Pancreas (tissue), 10 donors: ENCODE data around the gene PHYHIPL. TPM values are rescaled to one million over a fixed set of nuclear protein-coding genes. Genes with fewer than 3 reads are reported as not detected.

Source experiments
- ATAC-seq, 4 donors: fragments of 200-7000 bp; cut with Tn5 transposase; one replicate each; pipeline versions ENCODE4 v1.8.0 to v1.9.1; 2020; ENCODE audit warnings: mild to moderate bottlenecking in 4 of 4, moderate library complexity in 4 of 4
- DNase-seq, 6 donors: peaks; one replicate each; pipeline ENCODE4 v3.0.0-alpha.2; 2020
- FAIRE-seq: peaks from 2 replicates; lab custom pipeline; 2012; peaks lifted over from hg19 to GRCh38; lab: Jason Lieb, UNC
- H3K27ac ChIP-seq, 4 donors: fragments of 200-600 bp; sonication (generic); 1 replicate in 3 of 4; 2 replicates in 1 of 4; pipeline versions ENCODE4 v1.5.0 to v1.8.0; 2020
- H3K27me3 ChIP-seq, 4 donors: fragments of 200-600 bp; one replicate each; pipeline ENCODE4 v1.8.0; 2021
- H3K36me3 ChIP-seq, 3 donors: fragments of 200-600 bp; sonication (generic) in 1 of 3; one replicate each; pipeline versions ENCODE4 v1.5.0 to v1.8.0; 2020 to 2021
- H3K4me1 ChIP-seq, 3 donors: fragments of 200-600 bp; one replicate each; pipeline ENCODE4 v1.8.0; 2021
- H3K4me3 ChIP-seq, 4 donors: fragments of 200-600 bp; sonication (generic) in 2 of 4; one replicate each; pipeline versions ENCODE4 v1.5.0 to v1.8.0; 2020 to 2021
- H3K9me3 ChIP-seq, 4 donors: fragments of 200-600 bp; one replicate each; pipeline ENCODE4 v1.8.0; 2021
- WGBS, 2 donors: extraction: QIAGEN DNeasy Blood & Tissue Kit; methylation state at CpG; one replicate each; pipeline ENCODE4 v1.1.7; 2013; 5-methylcytosine and 5-hydroxymethylcytosine counted together
- intact Hi-C, 3 donors: fragments of 100-400 bp; cut with DNase I; formaldehyde crosslinking; loops; one replicate each; pipeline versions ENCODE4 v1.11.1 to v1.14.2; 2022
- polyA plus RNA-seq, 2 donors: library from polyadenylated mRNA; stranded (reverse); fragments of 200-250 nt; gene quantifications; one replicate each; pipeline ENCODE4 v1.2.3, GENCODE V29; 2013
- total RNA-seq, 6 donors: library from RNA; stranded (reverse); fragmentation: NEBNext Ultra II Directional in 4 of 6; extraction: Animal tissue kit (Norgen Biotek cat#: 25700) in 4 of 6; gene quantifications; one replicate each; pipeline versions ENCODE4 v1.2.1 to v1.2.4, GENCODE V29; 2021 to 2023
- TF ChIP-seq, protein P1 (sequence below), 4 donors: fragments of 200-600 bp; sonication (generic) in 3 of 4; IDR thresholded peaks; one replicate each; pipeline versions ENCODE4 v1.5.0 to v1.8.0; 2021; ENCODE audit warnings: antibody characterized with exemption in 4 of 4
- donor health status: healthy with polysubstance abuse.
- donor health status: DM: no; HTN: no; CAD: no; lungs with moderate emphysema.
- donor health status: DM: no; HTN: no; CAD: no.
- donor health status: control.
- donor health status: control.
- donor health status: Bipolar disorder and iron deficiency.
- donor health status: DM: yes; HTN: yes; CAD: no.
- donor health status: DM: no; HTN: no; CAD: no.
- donor health status: DM: no; HTN: no; CAD: no.
- donor health status: DM: yes; HTN: yes; CAD: no.

PHYHIPL gene
- total and polyA plus RNA-seq, 8 donors, result 1.9 to 12.8 (median 5.4) TPM

DNA sequence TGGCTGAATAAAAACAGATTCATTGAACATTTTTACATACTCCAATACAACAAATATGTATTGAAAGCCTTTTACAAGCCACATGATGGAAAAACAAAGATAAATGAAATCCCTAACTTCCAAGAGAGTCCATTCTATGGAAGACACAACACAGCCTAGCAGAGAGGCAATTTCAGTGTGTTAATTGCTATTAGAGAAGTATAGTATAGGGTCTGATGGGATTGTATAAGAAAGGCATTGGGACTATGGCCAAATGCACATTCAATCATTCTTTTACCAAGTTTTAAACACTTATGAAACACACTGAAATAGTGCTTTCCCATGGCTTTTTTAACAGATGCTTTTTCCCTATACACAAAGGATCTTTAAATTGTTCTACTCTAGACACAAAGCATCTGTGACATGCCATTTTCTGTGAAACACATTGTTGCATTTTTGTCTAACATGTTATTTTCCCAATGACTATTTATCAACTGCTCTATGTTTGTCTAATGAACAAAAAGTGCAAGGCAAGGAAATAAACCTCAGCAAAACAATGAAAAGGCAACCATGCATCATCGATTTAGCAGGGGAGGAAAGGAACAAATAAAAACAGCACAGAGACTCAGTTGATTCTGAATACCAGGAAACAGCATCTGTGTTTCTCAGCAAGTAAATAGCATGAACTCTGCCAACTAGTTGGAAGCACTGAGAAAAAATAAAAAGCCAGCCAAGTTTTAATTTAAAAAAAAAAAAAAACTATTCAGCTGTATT, 42.4 kb upstream of the PHYHIPL start:
- DNase-seq, result no peak
- WGBS, 2 donors, result 21% methylated on average over 1 of the region's 1 CpG

DNA sequence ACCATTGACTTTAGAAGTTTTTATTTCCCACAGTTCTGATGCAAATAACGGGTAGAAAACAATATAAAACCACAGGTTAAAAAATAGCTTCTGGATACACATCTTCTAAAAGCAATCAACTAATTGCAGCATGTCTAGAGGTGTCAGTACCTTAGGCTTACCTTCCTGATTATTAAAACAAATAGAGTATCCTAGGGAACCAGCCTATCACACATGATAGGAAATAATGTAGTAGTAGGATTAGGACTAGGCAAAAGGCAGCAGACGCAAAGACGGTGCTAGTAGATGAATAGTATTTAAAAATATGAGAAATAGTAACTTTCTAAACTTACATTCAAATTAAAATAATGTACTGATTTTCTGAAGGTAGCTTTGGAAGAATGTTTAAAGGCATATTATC, 41.7 kb upstream of the PHYHIPL start:
- 67 to 69% methylated on average over 3 of the region's 3 CpGs for WGBS, 2 donors
- FAIRE-seq, result no peak
- Histone ChIP-seq H3K9me3 (no peaks in the 10 kb centered on the region), H3K36me3 (no peaks in the 10 kb centered on the region), H3K27ac (no peak overlapping the region), H3K4me3 (no peak overlapping the region), H3K27me3 (no peaks in the 10 kb centered on the region), H3K4me1 (peaks cover 5 to 11% (median 9%) of the 10 kb centered on the region in 3 donors)
- intact Hi-C loops, result no loop called here
- peak in 3 of 4 donors; percentile 61 to 79 (median 74) for ATAC-seq
- DNase-seq, result no peak
- TF ChIP-seq, protein P1, sequence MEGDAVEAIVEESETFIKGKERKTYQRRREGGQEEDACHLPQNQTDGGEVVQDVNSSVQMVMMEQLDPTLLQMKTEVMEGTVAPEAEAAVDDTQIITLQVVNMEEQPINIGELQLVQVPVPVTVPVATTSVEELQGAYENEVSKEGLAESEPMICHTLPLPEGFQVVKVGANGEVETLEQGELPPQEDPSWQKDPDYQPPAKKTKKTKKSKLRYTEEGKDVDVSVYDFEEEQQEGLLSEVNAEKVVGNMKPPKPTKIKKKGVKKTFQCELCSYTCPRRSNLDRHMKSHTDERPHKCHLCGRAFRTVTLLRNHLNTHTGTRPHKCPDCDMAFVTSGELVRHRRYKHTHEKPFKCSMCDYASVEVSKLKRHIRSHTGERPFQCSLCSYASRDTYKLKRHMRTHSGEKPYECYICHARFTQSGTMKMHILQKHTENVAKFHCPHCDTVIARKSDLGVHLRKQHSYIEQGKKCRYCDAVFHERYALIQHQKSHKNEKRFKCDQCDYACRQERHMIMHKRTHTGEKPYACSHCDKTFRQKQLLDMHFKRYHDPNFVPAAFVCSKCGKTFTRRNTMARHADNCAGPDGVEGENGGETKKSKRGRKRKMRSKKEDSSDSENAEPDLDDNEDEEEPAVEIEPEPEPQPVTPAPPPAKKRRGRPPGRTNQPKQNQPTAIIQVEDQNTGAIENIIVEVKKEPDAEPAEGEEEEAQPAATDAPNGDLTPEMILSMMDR (IDR thresholded peaks at IDR 0.05), result no peak

More for the DNA sequence above, 42.4 kb upstream of the PHYHIPL start:
- Histone ChIP-seq H3K36me3 (no peaks in the 10 kb centered on the region), H3K4me1 (peaks cover 5 to 11% (median 9%) of the 10 kb centered on the region in 3 donors), H3K4me3 (no peak overlapping the region), H3K27ac (peak overlapping the region in 1 of 4 donors; percentile 1), H3K27me3 (no peaks in the 10 kb centered on the region), H3K9me3 (no peaks in the 10 kb centered on the region)
- ATAC-seq, result peak; percentile 72 to 85 (median 76)
- no peak for FAIRE-seq
- TF ChIP-seq, protein P1 (IDR thresholded peaks at IDR 0.05), result no peak
- intact Hi-C loops, result no loop called here

DNA sequence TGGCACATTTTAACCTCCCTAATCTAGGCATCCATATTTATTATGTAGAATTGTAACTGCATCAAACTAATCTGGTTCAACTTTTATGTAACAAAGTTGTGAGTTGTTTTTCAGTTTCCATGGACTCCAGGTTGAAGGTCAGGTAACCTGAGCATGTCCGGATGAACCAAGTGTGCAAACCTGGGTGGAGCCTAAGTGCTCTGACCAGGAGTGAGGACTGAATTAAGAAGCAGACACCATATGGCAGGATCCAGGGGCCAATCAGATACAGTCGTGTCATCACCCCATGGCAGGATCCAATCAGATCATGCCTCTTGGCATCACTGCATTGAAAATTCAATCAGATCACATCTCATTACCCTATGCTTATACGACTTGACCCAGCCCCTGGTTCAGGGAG, 41.2 kb upstream of the PHYHIPL start:
- Histone ChIP-seq H3K36me3 (no peaks in the 10 kb centered on the region), H3K27ac (no peak overlapping the region), H3K4me3 (no peak overlapping the region), H3K27me3 (no peaks in the 10 kb centered on the region), H3K4me1 (peaks cover 5 to 11% (median 9%) of the 10 kb centered on the region in 3 donors), H3K9me3 (no peaks in the 10 kb centered on the region)
- peak in 1 of 6 donors; percentile 35 for DNase-seq
- WGBS, 2 donors, result 40 to 61% methylated on average over 3 of the region's 3 CpGs
- TF ChIP-seq, protein P1 (IDR thresholded peaks at IDR 0.05), result no peak
- peak; percentile 35 to 84 (median 56) for ATAC-seq
- intact Hi-C loops, result no loop called here
- no peak for FAIRE-seq

DNA sequence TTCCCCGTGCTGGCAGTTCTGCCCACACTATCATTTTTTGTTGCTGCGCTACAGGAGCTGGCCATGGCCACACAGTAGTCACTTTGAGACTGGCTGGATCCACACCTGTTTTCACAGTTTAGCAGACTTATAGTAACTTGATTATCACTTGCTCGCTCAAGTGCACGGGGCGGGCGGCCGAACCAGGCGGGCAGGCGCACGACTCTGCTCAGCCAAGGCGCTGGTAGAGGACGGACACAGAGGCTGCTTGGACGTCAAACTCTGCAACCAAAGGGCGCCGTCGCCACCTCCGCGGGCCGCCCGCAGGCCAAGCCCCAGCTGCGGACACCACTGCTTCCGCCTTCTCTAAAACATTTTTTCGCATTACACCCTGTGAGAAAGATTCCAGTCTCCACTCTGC, 38.4 kb upstream of the PHYHIPL start:
- WGBS, 2 donors, result 95 to 96% methylated on average over 23 of the region's 23 CpGs
- Histone ChIP-seq H3K27me3 (no peaks in the 10 kb centered on the region), H3K27ac (no peak overlapping the region), H3K9me3 (no peaks in the 10 kb centered on the region), H3K4me1 (peaks cover 5 to 11% (median 9%) of the 10 kb centered on the region in 3 donors), H3K36me3 (no peaks in the 10 kb centered on the region), H3K4me3 (no peak overlapping the region)
- TF ChIP-seq, protein P1 (IDR thresholded peaks at IDR 0.05), result no peak
- intact Hi-C loops, result no loop called here
- DNase-seq, result peak in 1 of 6 donors; percentile 36
- no peak for ATAC-seq
- FAIRE-seq, result no peak

DNA sequence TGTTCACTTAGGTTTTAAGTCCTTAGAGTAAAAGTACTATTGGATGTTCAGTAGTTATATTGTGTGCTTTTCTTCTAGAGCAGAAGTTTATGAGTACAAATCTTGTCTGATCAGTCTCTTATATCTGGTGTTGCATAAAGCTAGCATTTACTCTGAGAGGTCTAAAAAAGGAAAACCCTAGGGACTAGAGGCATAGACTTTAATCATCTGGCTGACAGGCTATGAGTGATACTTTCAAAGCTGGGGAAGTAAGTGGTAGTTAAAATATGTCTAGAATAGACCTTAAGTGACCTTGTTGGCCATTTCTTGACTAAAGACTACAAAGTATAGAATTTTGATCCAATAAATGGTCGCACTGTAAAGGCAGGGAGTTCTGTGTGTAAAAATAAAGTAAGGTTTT, 32.9 kb upstream of the PHYHIPL start:
- H3K9me3 ChIP-seq, result no peaks in the 10 kb centered on the region
- H3K4me1 ChIP-seq, result no peaks in the 10 kb centered on the region
- no peak for DNase-seq
- H3K27me3 ChIP-seq, result no peaks in the 10 kb centered on the region
- no peak overlapping the region for H3K27ac ChIP-seq
- ATAC-seq, result no peak
- WGBS, 2 donors, result 86 to 93% methylated on average over 1 of the region's 1 CpG
- intact Hi-C loops, result no loop called here
- no peak overlapping the region for H3K4me3 ChIP-seq
- no peaks in the 10 kb centered on the region for H3K36me3 ChIP-seq
- no peak for FAIRE-seq
- TF ChIP-seq, protein P1 (IDR thresholded peaks at IDR 0.05), result no peak
